SK-N-DZ (cell line): ENCODE measurements around the gene TRIM8.

Source experiments
- DNase-seq: peaks from one replicate; pipeline ENCODE4 v3.0.0-alpha.2; 2015; ENCODE audit warnings: low spot score

TRIM8 gene

GRCh38 chr10:102632394-102633111 lies 11.7 kb upstream of the TRIM8 start:
- DNase-seq, result no peak

GRCh38 chr10:102633287-102633686 lies 11.0 kb upstream of the TRIM8 start:
- DNase-seq, result no peak

- no peak for DNase-seq
Observed at GRCh38 chr10:102633848-102634247, 10.4 kb upstream of the TRIM8 start.

- DNase-seq, result no peak
Observed at GRCh38 chr10:102634686-102635085, 9.6 kb upstream of the TRIM8 start.

- DNase-seq, result no peak
Observed at GRCh38 chr10:102635377-102635776, 8.9 kb upstream of the TRIM8 start.

GRCh38 chr10:102639537-102639936 lies 4.7 kb upstream of the TRIM8 start:
- no peak for DNase-seq

GRCh38 chr10:102641402-102641801 lies 2.9 kb upstream of the TRIM8 start:
- DNase-seq, result peak; percentile 56

GRCh38 chr10:102641880-102642735 lies 2.2 kb upstream of the TRIM8 start:
- DNase-seq, result peak; percentile 99

GRCh38 chr10:102642736-102643335 lies 1.4 kb upstream of the TRIM8 start:
- DNase-seq, result no peak

- peak; percentile 68 for DNase-seq
Observed at GRCh38 chr10:102643336-102644065, 778 bp upstream of the TRIM8 start.

GRCh38 chr10:102644646-102645387 lies 538 bp downstream of the TRIM8 start:
- DNase-seq, result peak; percentile 86

GRCh38 chr10:102645388-102645740 lies 1.1 kb downstream of the TRIM8 start:
- DNase-seq, result peak; percentile 50

- no peak for DNase-seq
Observed at GRCh38 chr10:102645741-102646609, 1.7 kb downstream of the TRIM8 start.

GRCh38 chr10:102646610-102647442 lies 2.5 kb downstream of the TRIM8 start:
- DNase-seq, result no peak

GRCh38 chr10:102647443-102648268 lies 3.4 kb downstream of the TRIM8 start:
- DNase-seq, result no peak

GRCh38 chr10:102648269-102648888 lies 4.1 kb downstream of the TRIM8 start:
- DNase-seq, result no peak

- no peak for DNase-seq
Observed at GRCh38 chr10:102648889-102649796, 4.9 kb downstream of the TRIM8 start.
